Stimulated activated memory B cell treated with anti-CD40 and anti-IgM and Interleukin-4, amounts not matched to agents 10 μg/mL and 1 μg/mL and 100 μg/mL, for 72 hours (primary cell): ENCODE results near the gene TEX19.
A peak's percentile ranks its signal among the peaks of the same experiment; 100 is the strongest.

Experiments used
- ATAC-seq: fragments of 150-1000 bp; cut with Tn5 transposase; 2 replicates; pipeline ENCODE4 v1.10.0; 2021
- H3K27ac Mint-ChIP-seq: one replicate; pipeline ENCODE4 v1.8.0; 2022; ENCODE audit warnings: mild to moderate bottlenecking, mixed read lengths
- H3K27me3 Mint-ChIP-seq: one replicate; pipeline ENCODE4 v1.8.0; 2022; ENCODE audit warnings: mixed read lengths
- H3K36me3 Mint-ChIP-seq: one replicate; pipeline ENCODE4 v1.8.0; 2022; ENCODE audit warnings: mixed read lengths
- H3K4me1 Mint-ChIP-seq: one replicate; pipeline ENCODE4 v1.8.0; 2022; ENCODE audit warnings: mixed read lengths
- H3K4me3 Mint-ChIP-seq: one replicate; pipeline ENCODE4 v1.8.0; 2022; ENCODE audit warnings: mild to moderate bottlenecking, moderate library complexity, mixed read lengths
- H3K9me3 Mint-ChIP-seq: one replicate; pipeline ENCODE4 v1.8.0; 2022; ENCODE audit warnings: mixed read lengths

The TEX19 gene

DNA sequence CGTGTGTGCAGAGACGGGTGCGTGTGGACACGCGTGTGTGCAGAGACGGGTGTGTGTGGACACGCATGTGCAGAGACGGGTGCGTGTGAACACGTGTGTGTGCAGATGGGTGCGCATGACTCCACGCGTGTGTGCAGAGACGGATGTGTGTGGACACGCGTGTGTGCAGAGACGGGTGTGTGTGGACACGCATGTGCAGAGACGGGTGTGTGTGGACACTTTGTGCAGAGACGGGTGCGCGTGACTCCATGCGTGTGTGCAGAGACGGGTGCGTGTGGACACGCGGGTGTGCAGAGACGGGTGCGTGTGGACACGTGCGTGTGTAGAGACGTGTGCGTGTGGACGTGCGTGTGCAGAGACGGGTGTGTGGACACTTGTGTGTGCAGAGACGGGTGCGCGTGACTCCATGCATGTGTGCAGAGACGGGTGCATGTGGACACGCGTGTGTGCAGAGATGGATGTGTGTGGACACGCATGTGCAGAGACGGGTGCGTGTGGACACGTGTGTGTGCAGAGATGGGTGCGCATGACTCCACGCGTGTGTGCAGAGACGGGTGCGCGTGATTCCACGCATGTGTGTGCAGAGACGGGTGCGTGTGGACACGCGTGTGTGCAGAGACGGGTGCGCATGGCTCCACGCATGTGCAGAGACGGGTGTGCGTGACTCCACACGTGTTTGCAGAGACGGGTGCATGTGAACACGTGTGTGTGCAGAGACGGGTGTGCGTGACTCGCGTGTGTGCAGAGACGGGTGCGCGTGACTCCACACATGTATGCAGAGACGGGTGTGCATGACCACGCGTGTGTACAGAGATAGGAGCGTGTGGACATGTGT is 40.1 kb upstream of the TEX19 start:
- H3K27me3 Mint-ChIP-seq = peaks cover 41% of the 10 kb centered on the region
- no peak overlapping the region for H3K27ac Mint-ChIP-seq
- no peak overlapping the region for H3K4me3 Mint-ChIP-seq
- peaks cover 52% of the 10 kb centered on the region for H3K4me1 Mint-ChIP-seq
- H3K9me3 Mint-ChIP-seq = no peaks in the 10 kb centered on the region
- no peaks in the 10 kb centered on the region for H3K36me3 Mint-ChIP-seq
- ATAC-seq = no peak

DNA sequence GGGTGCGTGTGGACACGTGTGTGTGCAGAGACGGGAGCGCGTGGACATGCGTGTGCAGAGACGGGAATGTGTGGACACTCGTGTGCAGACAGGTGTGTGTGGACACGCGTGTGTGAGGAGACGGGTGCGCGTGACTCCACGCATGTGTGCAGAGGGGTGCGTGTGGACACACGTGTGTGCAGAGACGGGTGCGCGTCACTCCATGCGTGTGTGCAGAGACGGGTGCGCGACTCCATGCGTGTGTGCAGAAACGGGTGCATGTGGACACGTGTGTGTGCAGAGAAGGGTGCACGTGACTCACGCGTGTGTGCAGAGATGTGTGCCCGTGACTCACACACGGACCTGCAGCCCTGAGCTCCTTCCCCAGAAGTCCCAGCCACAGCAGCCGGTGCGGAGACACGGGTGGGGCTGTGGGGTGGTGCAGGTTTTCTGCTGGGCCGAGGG is 39.4 kb upstream of the TEX19 start:
- H3K4me3 Mint-ChIP-seq = no peak overlapping the region

DNA sequence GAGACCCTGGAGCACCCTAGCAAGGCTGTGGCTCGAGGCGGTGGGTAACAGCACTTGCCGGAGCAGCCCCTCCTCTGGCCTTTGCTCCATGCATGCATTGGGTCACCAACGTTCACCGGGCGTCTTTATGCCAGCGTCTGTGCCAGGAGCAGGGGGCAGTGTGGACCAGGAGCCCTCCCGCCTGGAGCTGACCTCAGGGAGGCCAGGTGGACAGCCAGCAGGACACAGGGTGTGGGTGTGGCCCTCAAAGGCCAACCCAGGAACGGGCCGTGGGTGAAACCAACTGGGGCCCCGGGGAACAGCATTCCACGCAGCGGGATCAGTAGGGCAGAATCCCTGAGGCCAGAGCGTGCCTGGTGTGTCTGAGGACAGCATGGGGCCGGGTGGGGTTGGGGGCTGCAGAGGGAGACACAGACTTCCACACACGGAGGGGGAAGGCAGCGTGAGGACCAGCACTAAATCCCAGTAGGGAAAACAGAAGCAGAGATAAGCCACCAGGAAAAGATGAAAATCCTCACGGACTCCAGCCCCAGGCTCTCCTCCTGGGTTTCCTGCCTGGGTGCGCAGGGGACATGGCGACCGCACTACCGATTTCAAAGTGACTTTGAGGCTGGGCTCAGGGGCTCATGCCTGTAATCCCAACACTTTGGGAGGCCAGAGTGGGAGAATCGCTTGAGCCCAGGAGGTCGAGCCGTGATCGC is 38.8 kb upstream of the TEX19 start:
- no peak for ATAC-seq
- Mint-ChIP-seq H3K4me1 (peaks cover 49% of the 10 kb centered on the region), H3K36me3 (no peaks in the 10 kb centered on the region), H3K27ac (peak overlapping the region; percentile 89), H3K9me3 (no peaks in the 10 kb centered on the region), H3K27me3 (peaks cover 41% of the 10 kb centered on the region), H3K4me3 (no peak overlapping the region)

More for the DNA sequence above, 39.4 kb upstream of the TEX19 start:
- no peak for ATAC-seq
- H3K27me3 Mint-ChIP-seq = peaks cover 41% of the 10 kb centered on the region
- H3K9me3 Mint-ChIP-seq = no peaks in the 10 kb centered on the region
- H3K4me1 Mint-ChIP-seq = peaks cover 49% of the 10 kb centered on the region
- H3K27ac Mint-ChIP-seq = no peak overlapping the region
- no peaks in the 10 kb centered on the region for H3K36me3 Mint-ChIP-seq

DNA sequence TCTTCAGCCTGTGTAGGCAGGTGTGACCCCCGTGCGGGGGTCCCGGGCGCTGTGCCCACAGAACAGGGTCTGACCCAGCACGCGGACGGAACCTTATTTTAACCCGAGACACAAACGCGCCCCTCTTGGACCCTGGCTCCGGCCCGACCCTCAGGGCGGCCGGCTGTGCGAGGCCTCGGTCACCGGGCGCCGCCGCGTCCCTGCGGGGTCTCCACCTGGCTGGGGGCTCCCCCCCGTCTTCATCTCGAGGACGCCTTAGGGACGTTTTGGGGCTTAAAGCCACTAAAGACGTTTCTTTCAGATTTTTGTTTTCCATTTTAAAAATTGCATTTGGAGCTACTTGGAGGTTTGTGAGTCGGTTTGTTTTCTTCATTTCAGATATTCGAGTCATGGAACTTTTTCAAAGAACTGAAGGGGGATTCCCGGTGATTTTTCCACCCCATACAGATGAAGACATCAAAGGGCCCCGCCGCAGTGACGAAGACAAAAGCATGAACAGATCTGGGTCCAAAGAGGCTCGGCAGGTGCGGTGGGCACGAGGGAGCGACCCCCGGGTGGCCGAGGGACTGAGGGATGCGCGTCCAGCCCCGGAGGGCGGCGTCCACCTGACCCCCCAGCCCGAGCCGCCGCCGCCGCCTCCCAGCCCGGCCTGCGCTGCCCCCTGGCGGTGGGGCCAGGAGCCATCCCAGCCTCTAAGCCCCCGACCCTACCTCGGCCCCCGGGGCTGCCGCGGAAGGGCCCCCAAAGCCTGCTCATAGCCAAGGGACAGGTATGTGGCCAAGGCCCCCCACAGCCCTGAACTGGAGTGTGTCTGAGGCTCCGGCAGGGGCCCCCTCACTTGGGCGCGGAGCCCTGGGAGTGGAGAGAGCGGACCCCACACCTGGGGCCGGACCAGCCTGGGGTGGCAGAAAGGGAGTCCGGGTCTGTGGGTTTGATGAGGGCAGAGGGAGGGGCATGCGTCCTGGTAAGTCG is 37.8 kb upstream of the TEX19 start:
- peaks cover 40% of the 10 kb centered on the region for H3K4me1 Mint-ChIP-seq
- H3K4me3 Mint-ChIP-seq = peak overlapping the region; percentile 67
- H3K36me3 Mint-ChIP-seq = no peaks in the 10 kb centered on the region
- ATAC-seq = peak; percentile 66
- no peaks in the 10 kb centered on the region for H3K9me3 Mint-ChIP-seq
- H3K27me3 Mint-ChIP-seq = peaks cover 40% of the 10 kb centered on the region
- H3K27ac Mint-ChIP-seq = peak overlapping the region; percentile 89

DNA sequence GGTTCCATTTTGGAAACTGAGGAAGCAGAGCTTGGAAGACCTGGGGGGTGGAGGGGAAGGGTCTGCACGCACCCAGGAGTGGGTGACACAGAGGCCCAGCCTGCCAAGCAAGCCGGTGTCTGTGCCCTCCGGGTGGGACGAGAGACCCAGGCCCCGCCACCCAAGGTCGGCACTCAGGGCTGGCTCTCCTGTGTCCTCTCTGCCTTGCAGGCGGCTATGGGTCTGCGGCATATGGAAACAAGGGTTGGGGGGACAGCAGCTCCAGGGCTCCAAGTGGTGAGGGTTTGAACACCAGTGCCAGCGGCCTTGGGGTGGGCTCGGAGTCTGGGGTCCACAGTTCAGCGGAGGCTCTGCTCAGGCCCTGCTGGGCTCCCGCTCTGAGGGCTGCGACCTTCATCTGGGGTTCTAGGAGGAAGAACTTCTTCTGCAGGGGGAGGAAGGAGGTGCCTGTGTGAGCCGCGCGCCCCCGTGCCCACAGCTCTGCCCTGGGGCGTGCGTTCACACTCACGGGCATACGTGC is 37.0 kb upstream of the TEX19 start:
- H3K27ac Mint-ChIP-seq = peak overlapping the region; percentile 89
- H3K27me3 Mint-ChIP-seq = peaks cover 46% of the 10 kb centered on the region
- no peak for ATAC-seq
- peak overlapping the region; percentile 67 for H3K4me3 Mint-ChIP-seq
- no peaks in the 10 kb centered on the region for H3K36me3 Mint-ChIP-seq
- H3K4me1 Mint-ChIP-seq = peaks cover 39% of the 10 kb centered on the region
- H3K9me3 Mint-ChIP-seq = no peaks in the 10 kb centered on the region

DNA sequence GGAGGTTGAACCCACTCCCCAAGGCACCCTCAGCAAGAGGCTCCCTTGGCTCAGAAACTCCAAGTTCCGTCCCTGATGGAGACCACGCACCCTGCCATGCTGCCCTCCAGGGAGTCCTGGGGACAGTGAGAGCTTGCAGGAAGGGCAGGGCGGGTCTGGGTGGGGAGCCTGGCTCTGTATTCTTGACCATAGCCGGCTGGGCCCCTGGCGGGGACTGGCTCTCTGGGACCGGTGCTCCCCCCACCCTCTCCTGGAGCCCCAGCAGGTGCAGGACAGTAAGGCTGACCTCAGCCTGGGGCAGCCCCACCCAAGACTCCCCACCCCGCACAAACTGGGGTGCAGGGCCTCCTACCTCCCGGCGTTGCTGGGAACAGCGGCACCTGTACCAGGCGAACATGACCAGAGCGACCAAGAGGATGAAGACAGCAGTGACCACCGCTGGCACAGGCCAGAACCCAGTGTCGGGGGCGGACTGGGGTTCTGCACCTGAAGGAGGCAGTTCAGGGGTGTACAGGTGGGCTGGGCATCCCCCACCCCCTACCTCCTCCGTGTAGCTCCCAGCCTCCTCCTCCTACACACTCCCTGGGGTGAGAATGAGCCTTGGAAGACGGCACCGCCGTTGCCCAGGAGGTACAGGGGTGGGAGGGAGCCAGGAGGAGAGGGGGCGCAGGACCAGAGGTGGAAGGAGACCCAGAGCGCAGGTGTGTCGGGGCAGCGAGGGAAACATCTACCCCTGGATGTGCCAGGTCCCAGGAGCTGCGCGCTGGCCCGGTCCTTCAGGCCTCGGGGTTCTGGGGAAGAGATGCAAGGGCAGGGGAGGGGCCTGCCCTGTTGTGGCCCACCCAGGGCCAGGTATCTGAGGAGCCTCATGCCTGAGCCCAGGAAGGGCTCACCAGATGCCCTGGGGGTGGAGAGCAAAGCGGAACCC is 36.3 kb upstream of the TEX19 start:
- Mint-ChIP-seq H3K4me1 (peaks cover 39% of the 10 kb centered on the region), H3K27ac (peak overlapping the region; percentile 89), H3K9me3 (no peaks in the 10 kb centered on the region), H3K36me3 (no peaks in the 10 kb centered on the region), H3K27me3 (peaks cover 54% of the 10 kb centered on the region), H3K4me3 (peak overlapping the region; percentile 67)
- no peak for ATAC-seq

DNA sequence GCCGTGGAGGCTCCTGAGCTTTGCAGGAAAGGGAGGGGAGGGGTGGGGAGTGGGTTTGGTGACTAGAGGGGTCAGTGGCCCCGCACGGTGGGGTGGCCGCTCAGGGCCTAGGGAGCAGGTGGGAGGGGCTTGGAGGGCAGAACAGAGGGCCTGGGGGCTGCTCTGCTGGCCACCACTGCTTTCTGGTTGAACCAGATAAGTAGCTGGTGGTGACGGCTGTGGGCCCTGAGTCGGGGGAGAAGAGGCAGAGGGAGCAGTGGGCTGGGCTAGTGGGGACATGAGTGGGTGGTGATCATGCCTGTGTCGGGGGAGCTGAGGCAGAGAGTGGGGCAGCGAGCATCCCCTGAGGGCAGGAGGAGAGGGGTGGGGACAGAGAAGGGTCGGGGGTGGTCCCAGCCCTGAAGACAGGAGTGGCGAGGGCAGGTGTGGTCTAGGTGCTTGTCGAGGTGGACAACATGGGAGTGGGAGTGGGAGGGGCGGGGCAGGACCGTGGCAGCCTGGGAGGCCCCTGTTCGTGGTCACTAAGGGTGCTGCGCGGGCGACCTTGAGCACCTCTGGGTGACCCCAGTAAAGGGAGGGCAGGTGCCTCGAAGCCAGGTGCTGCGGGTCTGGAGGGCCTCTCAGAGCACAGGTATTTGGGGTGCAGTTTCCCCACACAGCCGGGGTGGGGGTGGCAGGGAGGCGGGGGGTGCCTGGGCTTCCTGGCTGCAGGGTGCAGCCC is 35.4 kb upstream of the TEX19 start:
- no peak overlapping the region for H3K4me3 Mint-ChIP-seq
- no peak for ATAC-seq
- H3K36me3 Mint-ChIP-seq = no peaks in the 10 kb centered on the region
- no peaks in the 10 kb centered on the region for H3K9me3 Mint-ChIP-seq
- H3K4me1 Mint-ChIP-seq = peaks cover 39% of the 10 kb centered on the region
- peaks cover 60% of the 10 kb centered on the region for H3K27me3 Mint-ChIP-seq
- H3K27ac Mint-ChIP-seq = peak overlapping the region; percentile 89

DNA sequence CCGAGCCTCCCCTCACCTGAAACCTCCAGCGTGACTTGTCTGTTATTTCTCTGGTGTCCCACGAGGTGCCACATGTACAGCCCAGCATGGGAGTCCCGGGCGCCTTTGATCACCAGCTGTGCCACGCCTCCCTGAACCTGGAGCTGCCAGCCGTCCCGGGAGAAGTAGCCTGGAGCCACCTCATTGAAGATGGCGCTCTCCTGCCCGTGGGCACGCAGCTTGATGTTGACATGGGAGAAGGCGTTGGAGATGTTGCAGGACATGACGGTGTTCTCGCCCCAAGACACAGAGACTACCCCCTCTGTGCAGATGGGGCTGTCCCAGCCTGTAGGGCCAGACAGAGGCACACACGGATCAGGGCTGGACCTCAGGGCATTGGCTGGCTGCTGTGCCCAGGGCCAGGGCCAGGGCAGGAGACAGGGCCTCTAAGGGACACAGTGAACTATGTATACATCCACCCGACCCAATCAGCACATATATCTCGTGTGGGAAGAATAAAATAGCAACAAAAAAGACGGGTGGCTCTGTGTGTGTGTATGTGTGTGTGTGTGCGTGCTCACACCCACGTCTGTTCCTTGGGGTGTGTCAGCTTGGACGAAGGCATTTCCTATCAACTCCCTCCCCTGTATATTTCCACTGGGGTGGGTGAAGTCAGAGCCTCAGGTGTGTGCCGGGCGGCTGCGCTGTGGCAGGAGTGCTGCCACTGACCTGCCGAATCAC is 34.3 kb upstream of the TEX19 start:
- ATAC-seq = no peak
- Mint-ChIP-seq H3K27me3 (peaks cover 71% of the 10 kb centered on the region), H3K4me1 (peaks cover 44% of the 10 kb centered on the region), H3K9me3 (no peaks in the 10 kb centered on the region), H3K27ac (peak overlapping the region; percentile 89), H3K4me3 (no peak overlapping the region), H3K36me3 (no peaks in the 10 kb centered on the region)

DNA sequence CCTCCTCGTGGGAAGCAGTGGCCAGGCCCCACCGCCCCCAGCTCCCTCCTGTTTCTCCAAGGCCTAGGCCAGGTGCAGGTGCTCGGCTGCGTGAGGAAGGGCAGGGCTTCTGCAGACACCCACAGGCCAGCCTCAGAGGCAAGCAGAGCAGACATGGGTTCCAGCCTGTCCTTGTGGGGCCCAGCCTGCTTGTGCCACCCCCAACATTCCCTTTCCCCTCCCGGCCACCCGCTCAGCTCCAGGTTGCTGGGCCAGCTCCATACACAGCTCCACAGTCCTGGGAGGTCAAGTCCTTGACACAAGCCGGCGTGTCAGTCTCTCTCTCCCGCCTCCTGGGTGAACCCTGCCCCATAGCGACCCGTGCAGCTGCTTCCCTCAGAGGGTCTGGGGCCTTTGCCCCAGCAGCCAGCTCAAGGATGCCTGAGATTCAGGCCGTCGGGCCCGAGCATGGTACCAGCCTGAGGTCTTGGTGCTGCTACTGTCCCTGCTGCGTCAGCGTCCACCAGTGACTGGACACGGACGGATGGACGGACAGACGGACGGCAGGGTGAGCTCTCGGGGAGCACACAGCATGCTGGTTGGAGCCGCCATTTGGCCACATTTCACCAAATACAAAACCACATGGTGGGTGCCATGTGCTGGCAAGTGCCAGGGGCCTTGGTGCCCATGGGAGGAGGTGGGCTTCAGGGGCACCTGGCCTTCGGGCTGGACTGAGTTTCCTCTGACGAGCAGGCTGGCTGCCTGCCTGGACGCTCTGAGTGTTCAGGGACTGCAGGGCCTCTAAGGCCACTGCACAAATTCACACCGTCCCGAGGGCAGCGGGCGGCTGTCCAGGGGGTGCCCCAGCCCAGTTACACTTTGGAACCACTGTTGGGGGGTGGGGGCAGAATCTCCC is 33.5 kb upstream of the TEX19 start:
- peaks cover 44% of the 10 kb centered on the region for H3K4me1 Mint-ChIP-seq
- H3K27me3 Mint-ChIP-seq = peaks cover 79% of the 10 kb centered on the region
- H3K27ac Mint-ChIP-seq = no peak overlapping the region
- H3K9me3 Mint-ChIP-seq = no peaks in the 10 kb centered on the region
- ATAC-seq = no peak
- no peaks in the 10 kb centered on the region for H3K36me3 Mint-ChIP-seq
- no peak overlapping the region for H3K4me3 Mint-ChIP-seq

DNA sequence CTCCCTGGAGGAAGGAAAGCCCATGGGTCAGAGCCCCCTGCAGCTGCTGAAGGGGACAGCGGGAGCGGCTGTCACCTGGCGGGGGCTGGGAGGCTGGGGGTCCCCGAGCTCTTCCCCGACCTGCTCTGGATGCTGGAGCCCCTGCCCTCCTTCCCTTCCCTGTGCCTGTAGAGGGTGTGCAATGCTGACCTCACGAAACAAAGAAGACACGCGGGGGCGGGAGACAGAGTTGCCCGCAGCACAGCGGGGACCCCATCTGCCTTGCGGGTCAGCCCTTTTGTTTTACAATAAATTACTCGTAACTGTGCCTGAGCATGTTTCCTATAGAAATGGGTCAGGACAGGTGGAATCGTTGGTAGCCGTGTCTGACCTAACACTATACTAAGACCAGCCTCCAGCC is 31.8 kb upstream of the TEX19 start:
- no peak overlapping the region for H3K4me3 Mint-ChIP-seq

DNA sequence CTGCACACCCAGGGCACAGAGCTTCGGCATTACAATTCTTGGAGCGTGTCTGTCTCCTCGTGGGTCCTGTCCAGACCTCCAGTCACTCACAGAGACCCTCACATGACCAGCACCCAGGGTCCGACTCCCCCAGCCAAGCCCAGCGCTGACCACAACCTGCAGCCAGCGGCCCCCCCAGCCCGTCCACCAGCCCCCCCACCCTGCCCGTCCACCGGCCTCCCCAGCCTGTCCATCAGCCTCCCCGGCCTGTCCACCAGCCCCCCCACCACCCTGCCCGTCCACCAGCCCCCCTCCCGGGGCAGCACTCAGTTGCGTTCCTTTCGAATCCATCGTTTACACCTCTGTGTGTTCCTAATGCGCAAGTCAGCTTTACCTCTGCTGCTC is 31.3 kb upstream of the TEX19 start:
- peaks cover 97% of the 10 kb centered on the region for H3K27me3 Mint-ChIP-seq
- H3K4me1 Mint-ChIP-seq = peaks cover 37% of the 10 kb centered on the region
- no peak overlapping the region for H3K4me3 Mint-ChIP-seq
- no peak overlapping the region for H3K27ac Mint-ChIP-seq
- no peaks in the 10 kb centered on the region for H3K36me3 Mint-ChIP-seq
- no peaks in the 10 kb centered on the region for H3K9me3 Mint-ChIP-seq
- ATAC-seq = no peak

More for the DNA sequence above, 31.8 kb upstream of the TEX19 start:
- Mint-ChIP-seq H3K27me3 (peaks cover 97% of the 10 kb centered on the region), H3K4me1 (peaks cover 37% of the 10 kb centered on the region), H3K36me3 (no peaks in the 10 kb centered on the region), H3K27ac (no peak overlapping the region), H3K9me3 (no peaks in the 10 kb centered on the region)
- ATAC-seq = no peak
